GM23338 (cell line): ENCODE data around the gene GCK. TPM values are rescaled to one million over a fixed set of nuclear protein-coding genes. Genes with fewer than 3 reads are reported as not detected.
"Not testable (repeated sequence)": the region's sequence is repeated elsewhere in the genome, so short reads cannot be mapped to it uniquely, and the experiment has no call there.

ENCODE experiments used
- ATAC-seq: fragments of 200-7000 bp; cut with Tn5 transposase; 3 replicates; pipeline ENCODE4 v1.9.1; 2020
- DNase-seq: peaks from one replicate; pipeline ENCODE4 v3.0.0-alpha.2; 2015; ENCODE audit warnings: low spot score
- H2AFZ ChIP-seq: fragments of 200-600 bp; sonication (generic); 2 replicates; pipeline ENCODE4 v1.8.0; 2016; ENCODE audit warnings: antibody characterized with exemption, mild to moderate bottlenecking, moderate library complexity
- H3F3A ChIP-seq: fragments of 200-600 bp; sonication (generic); replicated peaks from 2 replicates; pipeline ENCODE4 v1.8.0; 2017; ENCODE audit warnings: antibody characterized with exemption, mixed run types, low read depth
- H3K27ac ChIP-seq: fragments of 200-600 bp; sonication (generic); 2 replicates; pipeline ENCODE4 v1.6.1; 2016; ENCODE audit warnings: low read depth
- H3K27me3 ChIP-seq: fragments of 200-600 bp; sonication (generic); 2 replicates; pipeline ENCODE4 v1.8.0; 2016; ENCODE audit warnings: mild to moderate bottlenecking, mixed run types, moderate library complexity; ENCODE audit not compliant: insufficient read depth
- H3K36me3 ChIP-seq: fragments of 200-600 bp; sonication (generic); 2 replicates; pipeline ENCODE4 v1.8.0; 2016; ENCODE audit warnings: mild to moderate bottlenecking; ENCODE audit not compliant: insufficient read depth
- H3K4me1 ChIP-seq: fragments of 200-600 bp; sonication (generic); 2 replicates; pipeline ENCODE4 v1.8.0; 2016; ENCODE audit warnings: mild to moderate bottlenecking, moderate library complexity; ENCODE audit not compliant: insufficient read depth
- H3K4me2 ChIP-seq: fragments of 200-600 bp; sonication (generic); 2 replicates; pipeline ENCODE4 v1.7.1; 2017; ENCODE audit warnings: mixed run types
- H3K4me3 ChIP-seq: fragments of 200-600 bp; sonication (generic); 2 replicates; pipeline ENCODE4 v1.6.1; 2016; ENCODE audit warnings: mixed run types
- H3K79me2 ChIP-seq: fragments of 200-600 bp; sonication (generic); replicated peaks from 2 replicates; pipeline ENCODE4 v1.8.0; 2017; ENCODE audit warnings: mild to moderate bottlenecking; ENCODE audit not compliant: insufficient read depth
- H3K9me2 ChIP-seq: fragments of 200-600 bp; sonication (generic); 2 replicates; pipeline ENCODE4 v1.8.0; 2017; ENCODE audit not compliant: insufficient read depth
- H4K20me1 ChIP-seq: fragments of 200-600 bp; sonication (generic); replicated peaks from 2 replicates; pipeline ENCODE4 v1.8.0; 2017; ENCODE audit warnings: mild to moderate bottlenecking; ENCODE audit not compliant: insufficient read depth
- H3K27ac Mint-ChIP-seq: 2 replicates; pipeline ENCODE4 v1.8.0; 2020; ENCODE audit warnings: inconsistent platforms, mild to moderate bottlenecking, moderate library complexity, mixed read lengths
- H3K27me3 Mint-ChIP-seq: 3 replicates; pipeline ENCODE4 v1.8.0; 2022; ENCODE audit warnings: low read depth, mild to moderate bottlenecking, moderate library complexity, mixed read lengths, inconsistent platforms; ENCODE audit not compliant: insufficient read depth, poor library complexity
- H3K36me3 Mint-ChIP-seq: 3 replicates; pipeline ENCODE4 v1.8.0; 2021; ENCODE audit warnings: low read depth, mild to moderate bottlenecking, inconsistent platforms, moderate library complexity, mixed read lengths
- H3K4me1 Mint-ChIP-seq: 3 replicates; pipeline ENCODE4 v1.8.0; 2020; ENCODE audit warnings: mild to moderate bottlenecking, inconsistent platforms, mixed read lengths
- H3K4me3 Mint-ChIP-seq: 3 replicates; pipeline ENCODE4 v1.8.0; 2021; ENCODE audit warnings: moderate library complexity, mild to moderate bottlenecking, inconsistent platforms, mixed read lengths
- H3K9me3 Mint-ChIP-seq: 3 replicates; pipeline ENCODE4 v1.8.0; 2020; ENCODE audit warnings: moderate library complexity, mild to moderate bottlenecking, inconsistent platforms, mixed read lengths
- EZH2 ChIP-seq: fragments of 200-600 bp; sonication (generic); IDR thresholded peaks from one replicate; pipeline ENCODE4 v1.8.0; 2017; ENCODE audit warnings: antibody characterized with exemption, mild to moderate bottlenecking, low read depth; ENCODE audit not compliant: unreplicated experiment
- POLR2AphosphoS5 ChIP-seq: IDR thresholded peaks from 2 replicates; pipeline ENCODE4 v1.6.1; 2016; ENCODE audit warnings: antibody characterized with exemption, low read depth
- ZNF114 ChIP-seq: fragments of 250-450 bp; sonication (Bioruptor Pico); IDR thresholded peaks from 2 replicates; pipeline ENCODE4 v1.5.0; 2020; ENCODE audit warnings: mild to moderate bottlenecking, moderate library complexity
- ZNF331 ChIP-seq: fragments of 250-450 bp; sonication (Bioruptor Pico); IDR thresholded peaks from 2 replicates; pipeline ENCODE4 v1.5.0; 2020; ENCODE audit warnings: low read depth, mild to moderate bottlenecking, moderate library complexity
- polyA plus RNA-seq: library from polyadenylated mRNA; unstranded; fragments of >200 nt; fragmentation: Nextera tagmentation; extraction: Ambion mirVana; gene quantifications from 2 replicates; pipeline ENCODE4 v1.2.1, GENCODE V29; 2016
- total RNA-seq: library from RNA; depleted of rRNA; stranded (reverse); fragments of >200 nt; shearing (Covaris generic); gene quantifications from 2 replicates; pipeline ENCODE4 v1.2.3, GENCODE V29; 2014
- TF ChIP-seq, protein P1 (sequence below), 2 experiments: fragments of 200-600 bp in 1 of 2; sonication (generic) in 1 of 2; conservative IDR thresholded peaks; 2 replicates each; pipeline versions ENCODE4 v1.5.1 to v1.6.1; 2016 to 2017; ENCODE audit warnings: antibody characterized with exemption in 2 of 2, low read depth in 2 of 2, mild to moderate bottlenecking in 2 of 2, moderate library complexity in 1 of 2
- TF ChIP-seq, protein P2 (sequence below): IDR thresholded peaks from 2 replicates; pipeline ENCODE4 v1.6.1; 2016; ENCODE audit warnings: antibody characterized with exemption

Gene GCK
- total and polyA plus RNA-seq, 2 experiments from 2014 or later: 6.1 to 7.3 TPM

- no peaks in the 10 kb centered on the region for H3K9me3 Mint-ChIP-seq
- peaks cover 8% of the 10 kb centered on the region for H3K4me1 Mint-ChIP-seq
- no peak within 1 kb of the TSS for H2AFZ ChIP-seq
- peaks cover 10% of the 10 kb centered on the region for H3K36me3 Mint-ChIP-seq
- peaks cover 5% of the 10 kb centered on the region for H3K27me3 Mint-ChIP-seq
- peak; percentile 98 for DNase-seq
- H3K4me1 ChIP-seq: peaks cover 10% of the 10 kb centered on the region; the same call in 1 of the 2 replicates
- H3K27ac Mint-ChIP-seq: peak within 1 kb of the TSS; percentile 46; the same call in 1 of the 2 replicates
- H3F3A ChIP-seq: no peaks in the 10 kb centered on the region
- H3K79me2 ChIP-seq: peaks cover 43% of the 10 kb centered on the region
- TF ChIP-seq, protein P1, sequence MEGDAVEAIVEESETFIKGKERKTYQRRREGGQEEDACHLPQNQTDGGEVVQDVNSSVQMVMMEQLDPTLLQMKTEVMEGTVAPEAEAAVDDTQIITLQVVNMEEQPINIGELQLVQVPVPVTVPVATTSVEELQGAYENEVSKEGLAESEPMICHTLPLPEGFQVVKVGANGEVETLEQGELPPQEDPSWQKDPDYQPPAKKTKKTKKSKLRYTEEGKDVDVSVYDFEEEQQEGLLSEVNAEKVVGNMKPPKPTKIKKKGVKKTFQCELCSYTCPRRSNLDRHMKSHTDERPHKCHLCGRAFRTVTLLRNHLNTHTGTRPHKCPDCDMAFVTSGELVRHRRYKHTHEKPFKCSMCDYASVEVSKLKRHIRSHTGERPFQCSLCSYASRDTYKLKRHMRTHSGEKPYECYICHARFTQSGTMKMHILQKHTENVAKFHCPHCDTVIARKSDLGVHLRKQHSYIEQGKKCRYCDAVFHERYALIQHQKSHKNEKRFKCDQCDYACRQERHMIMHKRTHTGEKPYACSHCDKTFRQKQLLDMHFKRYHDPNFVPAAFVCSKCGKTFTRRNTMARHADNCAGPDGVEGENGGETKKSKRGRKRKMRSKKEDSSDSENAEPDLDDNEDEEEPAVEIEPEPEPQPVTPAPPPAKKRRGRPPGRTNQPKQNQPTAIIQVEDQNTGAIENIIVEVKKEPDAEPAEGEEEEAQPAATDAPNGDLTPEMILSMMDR (conservative IDR thresholded peaks at IDR 0.05; ENCODE audit: low read depth in 2 of 2): peak; percentile 18 to 33; a peak in 3 of 4 replicates
- TF ChIP-seq POLR2AphosphoS5 (peak; percentile 73), ZNF114 (no peak), ZNF331 (CRISPR knock-in tag) (no peak), EZH2 (no peak)
- TF ChIP-seq, protein P2, sequence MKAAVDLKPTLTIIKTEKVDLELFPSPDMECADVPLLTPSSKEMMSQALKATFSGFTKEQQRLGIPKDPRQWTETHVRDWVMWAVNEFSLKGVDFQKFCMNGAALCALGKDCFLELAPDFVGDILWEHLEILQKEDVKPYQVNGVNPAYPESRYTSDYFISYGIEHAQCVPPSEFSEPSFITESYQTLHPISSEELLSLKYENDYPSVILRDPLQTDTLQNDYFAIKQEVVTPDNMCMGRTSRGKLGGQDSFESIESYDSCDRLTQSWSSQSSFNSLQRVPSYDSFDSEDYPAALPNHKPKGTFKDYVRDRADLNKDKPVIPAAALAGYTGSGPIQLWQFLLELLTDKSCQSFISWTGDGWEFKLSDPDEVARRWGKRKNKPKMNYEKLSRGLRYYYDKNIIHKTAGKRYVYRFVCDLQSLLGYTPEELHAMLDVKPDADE: peak; percentile 81
- H3K9me2 ChIP-seq: no peaks in the 10 kb centered on the region
- no peak within 1 kb of the TSS for H3K27ac ChIP-seq
- peak within 1 kb of the TSS; percentile 100 for H3K4me2 ChIP-seq
- H3K36me3 ChIP-seq: peaks cover 13% of the 10 kb centered on the region
- ATAC-seq: peak; percentile 99
- peaks cover 24% of the 10 kb centered on the region for H4K20me1 ChIP-seq
- H3K4me3 Mint-ChIP-seq: peak within 1 kb of the TSS; percentile 85
- H3K27me3 ChIP-seq: peaks cover 7% of the 10 kb centered on the region; the same call in 1 of the 2 replicates
- H3K4me3 ChIP-seq: peak within 1 kb of the TSS; percentile 97
Measured at GRCh38 chr7:44200699-44201461, 11.6 kb upstream of the GCK start, which contains the start of gene YKT6. Gene YKT6 (plus strand): TSS chr7:44200978. CDS start chr7:44201136, 158 bp downstream.

DNA sequence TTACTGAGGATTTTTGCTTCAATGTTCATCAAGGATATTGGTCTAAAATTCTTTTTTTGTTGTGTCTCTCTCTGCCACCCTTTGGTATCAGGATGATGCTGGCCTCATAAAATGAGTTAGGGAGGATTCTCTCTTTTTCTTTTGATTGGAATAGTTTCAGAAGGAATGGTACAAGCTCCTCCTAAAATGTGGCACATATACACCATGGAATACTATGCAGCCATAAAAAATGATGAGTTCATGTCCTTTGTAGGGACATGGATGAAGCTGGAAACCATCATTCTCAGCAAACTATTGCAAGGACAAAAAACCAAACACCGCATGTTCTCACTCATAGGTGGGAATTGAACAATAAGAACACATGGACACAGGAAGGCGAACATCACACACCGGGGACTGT lies 10.9 kb upstream of the GCK start:
- H3K4me3 Mint-ChIP-seq: not testable (repeated sequence)

More for the DNA sequence above, 10.9 kb upstream of the GCK start:
- H3K4me3 ChIP-seq, H3K27me3 ChIP-seq, H3K9me3 Mint-ChIP-seq, H3K27ac Mint-ChIP-seq, H3K27ac ChIP-seq, H3K4me2 ChIP-seq, H3F3A ChIP-seq, ATAC-seq, H3K4me1 Mint-ChIP-seq, H3K9me2 ChIP-seq, H3K36me3 Mint-ChIP-seq, DNase-seq, H2AFZ ChIP-seq, H3K36me3 ChIP-seq, H3K27me3 Mint-ChIP-seq: not testable (repeated sequence)
- H4K20me1 ChIP-seq: peaks cover 24% of the 10 kb centered on the region
- H3K79me2 ChIP-seq: peaks cover 41% of the 10 kb centered on the region
- peaks cover 10% of the 10 kb centered on the region; the same call in 1 of the 2 replicates for H3K4me1 ChIP-seq
